HepG2 (cell line): ENCODE data around the gene LITAFD. TPM values are rescaled to one million over a fixed set of nuclear protein-coding genes. Genes with fewer than 3 reads are reported as not detected.

ENCODE experiments used
- HDAC1 ChIP-seq: sonication (generic); formaldehyde crosslinking; IDR thresholded peaks from 2 replicates; pipeline ENCODE4 v1.5.1; 2020; ENCODE audit warnings: mild to moderate bottlenecking, missing genetic modification reagents
- ISL2 ChIP-seq: sonication (generic); formaldehyde crosslinking; IDR thresholded peaks from 2 replicates; pipeline ENCODE4 v1.5.0; 2020; ENCODE audit warnings: missing genetic modification reagents
- NR2F6 ChIP-seq, 2 experiments: IDR thresholded peaks; 2 replicates each; pipeline ENCODE4 v1.6.1; 2016; ENCODE audit warnings: antibody characterized with exemption in 1 of 2, mild to moderate bottlenecking in 1 of 2
- ZBTB7B ChIP-seq: sonication (generic); formaldehyde crosslinking; IDR thresholded peaks from 2 replicates; pipeline ENCODE4 v1.4.0; 2020; ENCODE audit warnings: missing genetic modification reagents
- ZNF282 ChIP-seq: fragments of 450-650 bp; IDR thresholded peaks from 2 replicates; pipeline ENCODE4 v1.6.1; 2018; ENCODE audit not compliant: partially characterized antibody
- ZNF619 ChIP-seq: sonication (generic); formaldehyde crosslinking; IDR thresholded peaks from 2 replicates; pipeline ENCODE4 v1.4.0; 2020; ENCODE audit warnings: mild to moderate bottlenecking, missing genetic modification reagents
- ZNF670 ChIP-seq: sonication (generic); formaldehyde crosslinking; IDR thresholded peaks from 2 replicates; pipeline ENCODE4 v1.8.0; 2022; ENCODE audit warnings: mild to moderate bottlenecking, missing genetic modification reagents, borderline replicate concordance
- ZNF788 ChIP-seq: sonication (generic); formaldehyde crosslinking; IDR thresholded peaks from 2 replicates; pipeline ENCODE4 v1.5.0; 2020; ENCODE audit warnings: mild to moderate bottlenecking, missing genetic modification reagents, borderline replicate concordance
- polyA plus RNA-seq, 8 experiments: library from polyadenylated mRNA; depleted of rRNA in 3 of 8; stranded (reverse) in 7 of 8; unstranded in 1 of 8; fragments of >200 nt; fragmentation: Illumina TruSeq in 4 of 8; extraction: Trizol in 4 of 8; gene quantifications; 2 replicates each; pipeline versions ENCODE4 v1.2.1 to v1.2.3, GENCODE V29; 2011 to 2016; ENCODE audit warnings: low read depth in 4 of 8, missing spikeins in 1 of 8, mixed read lengths in 1 of 8; ENCODE audit not compliant: insufficient read depth in 1 of 8
- total RNA-seq, 5 experiments: library from RNA; depleted of rRNA; stranded (reverse); fragments of >200 nt; fragmentation: Illumina TruSeq; extraction: Trizol; gene quantifications; 2 replicates each; pipeline ENCODE4 v1.2.3, GENCODE V29; 2016; ENCODE audit warnings: low read depth in 1 of 5
- TF ChIP-seq, protein P1 (sequence below): sonication (generic); formaldehyde crosslinking; conservative IDR thresholded peaks from 2 replicates; pipeline ENCODE4 v1.5.0; 2020; ENCODE audit warnings: missing genetic modification reagents
- TF ChIP-seq, protein P2 (sequence below): sonication (generic); formaldehyde crosslinking; IDR thresholded peaks from 2 replicates; pipeline ENCODE4 v1.4.0; 2020; ENCODE audit warnings: missing genetic modification reagents
- TF ChIP-seq, protein P3 (sequence below): sonication (generic); formaldehyde crosslinking; IDR thresholded peaks from 2 replicates; pipeline ENCODE4 v1.4.0; 2020; ENCODE audit warnings: missing genetic modification reagents, borderline replicate concordance
- TF ChIP-seq, protein P4 (sequence below): fragments of 450-650 bp; IDR thresholded peaks from 2 replicates; pipeline ENCODE4 v1.6.1; 2016

Gene LITAFD
- total and polyA plus RNA-seq, 2 of the 13 experiments (the other 11 are each of a cell fraction or from before 2014, with no cell fraction given) = not detected

DNA sequence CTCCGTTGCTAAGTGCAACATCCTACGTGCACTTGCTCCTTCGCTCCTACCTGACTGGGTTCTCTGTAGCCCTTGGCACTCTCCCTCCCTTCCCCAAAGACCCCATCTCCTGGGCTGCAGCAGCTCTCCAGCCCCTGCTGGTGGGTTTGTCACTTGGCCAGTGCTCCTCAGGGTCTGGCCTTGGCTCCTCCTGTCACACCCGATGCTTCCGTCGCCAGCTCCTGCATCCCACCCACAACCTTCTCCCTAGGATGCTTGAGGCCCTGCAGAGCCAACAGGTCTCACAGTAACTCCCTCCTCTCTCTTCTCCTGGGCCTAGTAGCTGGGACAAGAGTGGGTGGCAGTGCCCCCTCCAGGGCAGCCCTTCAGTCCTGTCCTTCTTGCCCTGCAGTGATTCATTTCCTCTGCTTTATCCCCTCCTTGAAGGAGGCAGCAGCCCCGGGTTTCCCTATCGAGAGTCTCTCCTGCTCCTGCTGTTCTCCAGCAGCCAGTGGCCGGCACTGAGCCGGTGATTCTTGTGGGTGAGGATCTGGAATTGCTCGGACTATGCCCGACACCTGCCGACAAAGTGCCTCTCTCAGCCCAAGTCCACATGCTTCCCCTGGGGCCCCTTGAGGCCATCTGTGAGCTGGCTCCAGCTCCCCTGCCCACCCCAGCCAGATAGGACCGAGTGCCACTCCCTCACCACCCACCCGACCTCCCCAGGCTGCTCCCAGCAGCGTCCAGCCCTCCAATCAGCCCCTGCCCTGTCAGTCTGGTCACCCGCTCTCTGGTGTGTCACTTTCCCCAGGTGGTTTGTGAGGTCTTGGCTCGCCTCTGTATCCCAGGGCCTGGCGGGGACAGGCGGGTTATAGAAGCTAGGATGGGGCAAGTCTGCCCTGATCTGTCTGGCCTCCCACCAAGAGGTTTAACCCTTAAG, 3.8 kb downstream of the LITAFD start (continued):
- TF ChIP-seq NR2F6 (IDR thresholded peaks at IDR 0.05) (no peak), NR2F6 (CRISPR knock-in tag; IDR thresholded peaks at IDR 0.05) (0 out of 2 replicates have a peak, but pooled peaks have one; percentile 16), ZNF282 (no peak), HDAC1 (0 out of 2 replicates have a peak, but pooled peaks have one; percentile 28), ZBTB7B (no peak), ISL2 (CRISPR knock-in tag) (peak; percentile 28; the same call in 1 of the 2 replicates), ZNF619 (no peak), ZNF670 (no peak), ZNF788 (CRISPR knock-in tag) (no peak)
- TF ChIP-seq, protein P1, sequence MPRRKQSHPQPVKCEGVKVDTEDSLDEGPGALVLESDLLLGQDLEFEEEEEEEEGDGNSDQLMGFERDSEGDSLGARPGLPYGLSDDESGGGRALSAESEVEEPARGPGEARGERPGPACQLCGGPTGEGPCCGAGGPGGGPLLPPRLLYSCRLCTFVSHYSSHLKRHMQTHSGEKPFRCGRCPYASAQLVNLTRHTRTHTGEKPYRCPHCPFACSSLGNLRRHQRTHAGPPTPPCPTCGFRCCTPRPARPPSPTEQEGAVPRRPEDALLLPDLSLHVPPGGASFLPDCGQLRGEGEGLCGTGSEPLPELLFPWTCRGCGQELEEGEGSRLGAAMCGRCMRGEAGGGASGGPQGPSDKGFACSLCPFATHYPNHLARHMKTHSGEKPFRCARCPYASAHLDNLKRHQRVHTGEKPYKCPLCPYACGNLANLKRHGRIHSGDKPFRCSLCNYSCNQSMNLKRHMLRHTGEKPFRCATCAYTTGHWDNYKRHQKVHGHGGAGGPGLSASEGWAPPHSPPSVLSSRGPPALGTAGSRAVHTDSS (CRISPR knock-in tag) = no peak
- TF ChIP-seq, protein P2, sequence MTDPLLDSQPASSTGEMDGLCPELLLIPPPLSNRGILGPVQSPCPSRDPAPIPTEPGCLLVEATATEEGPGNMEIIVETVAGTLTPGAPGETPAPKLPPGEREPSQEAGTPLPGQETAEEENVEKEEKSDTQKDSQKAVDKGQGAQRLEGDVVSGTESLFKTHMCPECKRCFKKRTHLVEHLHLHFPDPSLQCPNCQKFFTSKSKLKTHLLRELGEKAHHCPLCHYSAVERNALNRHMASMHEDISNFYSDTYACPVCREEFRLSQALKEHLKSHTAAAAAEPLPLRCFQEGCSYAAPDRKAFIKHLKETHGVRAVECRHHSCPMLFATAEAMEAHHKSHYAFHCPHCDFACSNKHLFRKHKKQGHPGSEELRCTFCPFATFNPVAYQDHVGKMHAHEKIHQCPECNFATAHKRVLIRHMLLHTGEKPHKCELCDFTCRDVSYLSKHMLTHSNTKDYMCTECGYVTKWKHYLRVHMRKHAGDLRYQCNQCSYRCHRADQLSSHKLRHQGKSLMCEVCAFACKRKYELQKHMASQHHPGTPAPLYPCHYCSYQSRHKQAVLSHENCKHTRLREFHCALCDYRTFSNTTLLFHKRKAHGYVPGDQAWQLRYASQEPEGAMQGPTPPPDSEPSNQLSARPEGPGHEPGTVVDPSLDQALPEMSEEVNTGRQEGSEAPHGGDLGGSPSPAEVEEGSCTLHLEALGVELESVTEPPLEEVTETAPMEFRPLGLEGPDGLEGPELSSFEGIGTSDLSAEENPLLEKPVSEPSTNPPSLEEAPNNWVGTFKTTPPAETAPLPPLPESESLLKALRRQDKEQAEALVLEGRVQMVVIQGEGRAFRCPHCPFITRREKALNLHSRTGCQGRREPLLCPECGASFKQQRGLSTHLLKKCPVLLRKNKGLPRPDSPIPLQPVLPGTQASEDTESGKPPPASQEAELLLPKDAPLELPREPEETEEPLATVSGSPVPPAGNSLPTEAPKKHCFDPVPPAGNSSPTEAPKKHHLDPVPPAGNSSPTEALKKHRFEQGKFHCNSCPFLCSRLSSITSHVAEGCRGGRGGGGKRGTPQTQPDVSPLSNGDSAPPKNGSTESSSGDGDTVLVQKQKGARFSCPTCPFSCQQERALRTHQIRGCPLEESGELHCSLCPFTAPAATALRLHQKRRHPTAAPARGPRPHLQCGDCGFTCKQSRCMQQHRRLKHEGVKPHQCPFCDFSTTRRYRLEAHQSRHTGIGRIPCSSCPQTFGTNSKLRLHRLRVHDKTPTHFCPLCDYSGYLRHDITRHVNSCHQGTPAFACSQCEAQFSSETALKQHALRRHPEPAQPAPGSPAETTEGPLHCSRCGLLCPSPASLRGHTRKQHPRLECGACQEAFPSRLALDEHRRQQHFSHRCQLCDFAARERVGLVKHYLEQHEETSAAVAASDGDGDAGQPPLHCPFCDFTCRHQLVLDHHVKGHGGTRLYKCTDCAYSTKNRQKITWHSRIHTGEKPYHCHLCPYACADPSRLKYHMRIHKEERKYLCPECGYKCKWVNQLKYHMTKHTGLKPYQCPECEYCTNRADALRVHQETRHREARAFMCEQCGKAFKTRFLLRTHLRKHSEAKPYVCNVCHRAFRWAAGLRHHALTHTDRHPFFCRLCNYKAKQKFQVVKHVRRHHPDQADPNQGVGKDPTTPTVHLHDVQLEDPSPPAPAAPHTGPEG = no peak; the same call in 1 of the 2 replicates
- TF ChIP-seq, protein P3, sequence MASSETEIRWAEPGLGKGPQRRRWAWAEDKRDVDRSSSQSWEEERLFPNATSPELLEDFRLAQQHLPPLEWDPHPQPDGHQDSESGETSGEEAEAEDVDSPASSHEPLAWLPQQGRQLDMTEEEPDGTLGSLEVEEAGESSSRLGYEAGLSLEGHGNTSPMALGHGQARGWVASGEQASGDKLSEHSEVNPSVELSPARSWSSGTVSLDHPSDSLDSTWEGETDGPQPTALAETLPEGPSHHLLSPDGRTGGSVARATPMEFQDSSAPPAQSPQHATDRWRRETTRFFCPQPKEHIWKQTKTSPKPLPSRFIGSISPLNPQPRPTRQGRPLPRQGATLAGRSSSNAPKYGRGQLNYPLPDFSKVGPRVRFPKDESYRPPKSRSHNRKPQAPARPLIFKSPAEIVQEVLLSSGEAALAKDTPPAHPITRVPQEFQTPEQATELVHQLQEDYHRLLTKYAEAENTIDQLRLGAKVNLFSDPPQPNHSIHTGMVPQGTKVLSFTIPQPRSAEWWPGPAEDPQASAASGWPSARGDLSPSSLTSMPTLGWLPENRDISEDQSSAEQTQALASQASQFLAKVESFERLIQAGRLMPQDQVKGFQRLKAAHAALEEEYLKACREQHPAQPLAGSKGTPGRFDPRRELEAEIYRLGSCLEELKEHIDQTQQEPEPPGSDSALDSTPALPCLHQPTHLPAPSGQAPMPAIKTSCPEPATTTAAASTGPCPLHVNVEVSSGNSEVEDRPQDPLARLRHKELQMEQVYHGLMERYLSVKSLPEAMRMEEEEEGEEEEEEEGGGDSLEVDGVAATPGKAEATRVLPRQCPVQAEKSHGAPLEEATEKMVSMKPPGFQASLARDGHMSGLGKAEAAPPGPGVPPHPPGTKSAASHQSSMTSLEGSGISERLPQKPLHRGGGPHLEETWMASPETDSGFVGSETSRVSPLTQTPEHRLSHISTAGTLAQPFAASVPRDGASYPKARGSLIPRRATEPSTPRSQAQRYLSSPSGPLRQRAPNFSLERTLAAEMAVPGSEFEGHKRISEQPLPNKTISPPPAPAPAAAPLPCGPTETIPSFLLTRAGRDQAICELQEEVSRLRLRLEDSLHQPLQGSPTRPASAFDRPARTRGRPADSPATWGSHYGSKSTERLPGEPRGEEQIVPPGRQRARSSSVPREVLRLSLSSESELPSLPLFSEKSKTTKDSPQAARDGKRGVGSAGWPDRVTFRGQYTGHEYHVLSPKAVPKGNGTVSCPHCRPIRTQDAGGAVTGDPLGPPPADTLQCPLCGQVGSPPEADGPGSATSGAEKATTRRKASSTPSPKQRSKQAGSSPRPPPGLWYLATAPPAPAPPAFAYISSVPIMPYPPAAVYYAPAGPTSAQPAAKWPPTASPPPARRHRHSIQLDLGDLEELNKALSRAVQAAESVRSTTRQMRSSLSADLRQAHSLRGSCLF (CRISPR knock-in tag) = no peak
- TF ChIP-seq, protein P4, sequence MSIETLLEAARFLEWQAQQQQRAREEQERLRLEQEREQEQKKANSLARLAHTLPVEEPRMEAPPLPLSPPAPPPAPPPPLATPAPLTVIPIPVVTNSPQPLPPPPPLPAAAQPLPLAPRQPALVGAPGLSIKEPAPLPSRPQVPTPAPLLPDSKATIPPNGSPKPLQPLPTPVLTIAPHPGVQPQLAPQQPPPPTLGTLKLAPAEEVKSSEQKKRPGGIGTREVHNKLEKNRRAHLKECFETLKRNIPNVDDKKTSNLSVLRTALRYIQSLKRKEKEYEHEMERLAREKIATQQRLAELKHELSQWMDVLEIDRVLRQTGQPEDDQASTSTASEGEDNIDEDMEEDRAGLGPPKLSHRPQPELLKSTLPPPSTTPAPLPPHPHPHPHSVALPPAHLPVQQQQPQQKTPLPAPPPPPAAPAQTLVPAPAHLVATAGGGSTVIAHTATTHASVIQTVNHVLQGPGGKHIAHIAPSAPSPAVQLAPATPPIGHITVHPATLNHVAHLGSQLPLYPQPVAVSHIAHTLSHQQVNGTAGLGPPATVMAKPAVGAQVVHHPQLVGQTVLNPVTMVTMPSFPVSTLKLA = no peak
